RWPE1 (cell line): ENCODE measurements around the gene KCNF1.

Source experiments
- CTCF ChIA-PET: fragments of 350-600 bp; sonication (Branson Sonifier 250); formaldehyde crosslinking; extraction: SDS; loops from one replicate; lab custom pipeline; 2021; lab: Yijun Ruan, JAX
- POLR2A ChIA-PET: fragments of 400-600 bp; formaldehyde crosslinking; extraction: SDS; loops from one replicate; lab custom pipeline; 2020; ENCODE audit warnings: antibody characterized with exemption; ENCODE audit not compliant: low non-redundant PET; lab: Yijun Ruan, JAX
- DNase-seq: peaks from one replicate; pipeline ENCODE4 v3.0.0; 2012; ENCODE audit warnings: low spot score
- H3K27ac ChIP-seq: fragments of 450-650 bp; 2 replicates; pipeline ENCODE4 v1.5.1; 2017
- CTCF ChIP-seq: fragments of 450-650 bp; conservative IDR thresholded peaks from 2 replicates; pipeline ENCODE4 v1.5.1; 2017; ENCODE audit warnings: low read depth, mild to moderate bottlenecking

KCNF1 gene

GRCh38 chr2:10873790-10874437 lies 37.8 kb upstream of the KCNF1 start:
- ChIA-PET POLR2A (no interaction called here), CTCF (no interaction called here)
- no peak for TF ChIP-seq CTCF
- H3K27ac ChIP-seq, result no peak overlapping the region
- no peak for DNase-seq

GRCh38 chr2:10875126-10875525 lies 36.6 kb upstream of the KCNF1 start:
- DNase-seq, result no peak
- ChIA-PET CTCF (interaction anchor here (0.5 kb wide), 1 partner anchor 11 kb away, joined by 3 read pairs; no protein-coding TSS in a partner anchor), POLR2A (interaction anchor here (0.6 kb wide), 1 partner anchor 26 kb away, joined by 3 read pairs; no protein-coding TSS in a partner anchor)
- H3K27ac ChIP-seq, result no peak overlapping the region
- no peak for TF ChIP-seq CTCF

- DNase-seq, result no peak
- TF ChIP-seq CTCF, result no peak
- ChIA-PET POLR2A (no interaction called here), CTCF (no interaction called here)
- no peak overlapping the region for H3K27ac ChIP-seq
These were observed 35.3 kb upstream of the KCNF1 start for GRCh38 chr2:10876394-10876793.

- ChIA-PET POLR2A (no interaction called here), CTCF (no interaction called here)
- no peak overlapping the region for H3K27ac ChIP-seq
- TF ChIP-seq CTCF, result no peak
- no peak for DNase-seq
These were observed 34.8 kb upstream of the KCNF1 start for GRCh38 chr2:10876963-10877362.

- no peak overlapping the region for H3K27ac ChIP-seq
- ChIA-PET POLR2A (no interaction called here), CTCF (no interaction called here)
- DNase-seq, result no peak
- TF ChIP-seq CTCF, result no peak
These were observed 34.1 kb upstream of the KCNF1 start for GRCh38 chr2:10877651-10878111.

GRCh38 chr2:10878268-10878915 lies 33.3 kb upstream of the KCNF1 start:
- no peak for DNase-seq
- ChIA-PET POLR2A (no interaction called here), CTCF (interaction anchor here (0.5 kb wide), 1 partner anchor 175 kb away, joined by 4 read pairs; no protein-coding TSS in a partner anchor)
- no peak overlapping the region for H3K27ac ChIP-seq
- no peak for TF ChIP-seq CTCF
